ENCODE data around the gene POLR1F.

The POLR1F gene

DNA sequence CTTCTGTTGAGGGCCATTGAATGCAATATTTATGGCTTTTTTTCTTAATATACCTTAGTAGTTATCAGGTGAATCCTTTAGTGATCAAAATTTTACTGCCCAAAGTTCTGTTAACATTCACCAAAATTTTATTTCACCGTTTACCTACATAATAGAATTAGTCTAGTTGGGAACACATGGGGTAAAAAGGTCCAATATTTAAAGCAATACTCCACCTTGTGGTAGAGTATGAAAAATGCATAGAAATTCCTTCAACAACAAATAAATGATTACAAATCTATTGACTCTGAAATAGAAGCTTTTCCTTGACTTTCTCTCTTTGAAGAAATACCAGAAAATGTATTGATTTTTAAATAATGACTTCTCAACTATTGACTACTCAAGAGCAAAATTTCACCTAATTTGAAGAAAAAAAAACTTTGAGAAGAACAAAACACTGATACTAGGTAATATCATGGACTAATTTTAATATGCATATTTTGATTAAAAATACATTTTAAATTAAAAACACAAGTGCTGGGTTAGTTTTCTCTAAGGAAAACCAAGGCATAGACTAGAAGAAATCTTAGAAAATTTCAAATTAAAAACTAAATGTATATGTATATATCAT is 43.3 kb downstream of the POLR1F start:
- no peaks in the 10 kb centered on the region for H3K9me2 ChIP-seq (replicated peaks; ENCODE audit: low read depth, low read length)
- H3K79me2 ChIP-seq (ENCODE audit: insufficient read depth, low read length) = no peaks in the 10 kb centered on the region
- peak overlapping the region; percentile 11 for H3K9ac ChIP-seq (ENCODE audit: low read depth, low read length, poor library complexity, severe bottlenecking)
- no peaks in the 10 kb centered on the region for H3K9me3 ChIP-seq (ENCODE audit: insufficient read depth, low read depth, low read length)
- no peaks in the 10 kb centered on the region for H4K20me1 ChIP-seq (ENCODE audit: insufficient read depth, low read length, poor library complexity, severe bottlenecking)
- peaks cover 33% of the 10 kb centered on the region for H3K4me1 ChIP-seq (ENCODE audit: insufficient read depth, low read length, poor library complexity, severe bottlenecking)
- no peaks in the 10 kb centered on the region for H3K27me3 ChIP-seq (ENCODE audit: insufficient read depth, low read length, poor library complexity, severe bottlenecking)
- H3F3A ChIP-seq (ENCODE audit: low read depth) = no peaks in the 10 kb centered on the region
- peak overlapping the region; percentile 56 for H3K4me2 ChIP-seq (ENCODE audit: low read depth, low read length, poor library complexity, severe bottlenecking)
- peak overlapping the region; percentile 88 for H2AFZ ChIP-seq (ENCODE audit: low read length)
- TF ChIP-seq, protein P1, sequence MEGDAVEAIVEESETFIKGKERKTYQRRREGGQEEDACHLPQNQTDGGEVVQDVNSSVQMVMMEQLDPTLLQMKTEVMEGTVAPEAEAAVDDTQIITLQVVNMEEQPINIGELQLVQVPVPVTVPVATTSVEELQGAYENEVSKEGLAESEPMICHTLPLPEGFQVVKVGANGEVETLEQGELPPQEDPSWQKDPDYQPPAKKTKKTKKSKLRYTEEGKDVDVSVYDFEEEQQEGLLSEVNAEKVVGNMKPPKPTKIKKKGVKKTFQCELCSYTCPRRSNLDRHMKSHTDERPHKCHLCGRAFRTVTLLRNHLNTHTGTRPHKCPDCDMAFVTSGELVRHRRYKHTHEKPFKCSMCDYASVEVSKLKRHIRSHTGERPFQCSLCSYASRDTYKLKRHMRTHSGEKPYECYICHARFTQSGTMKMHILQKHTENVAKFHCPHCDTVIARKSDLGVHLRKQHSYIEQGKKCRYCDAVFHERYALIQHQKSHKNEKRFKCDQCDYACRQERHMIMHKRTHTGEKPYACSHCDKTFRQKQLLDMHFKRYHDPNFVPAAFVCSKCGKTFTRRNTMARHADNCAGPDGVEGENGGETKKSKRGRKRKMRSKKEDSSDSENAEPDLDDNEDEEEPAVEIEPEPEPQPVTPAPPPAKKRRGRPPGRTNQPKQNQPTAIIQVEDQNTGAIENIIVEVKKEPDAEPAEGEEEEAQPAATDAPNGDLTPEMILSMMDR (conservative IDR thresholded peaks at IDR 0.05; ENCODE audit: low read length) = peak; percentile 85
- TF ChIP-seq EZH2phosphoT487 (IDR thresholded peaks at IDR 0.05; ENCODE audit: borderline replicate concordance) = no peak
- peak overlapping the region; percentile 23 for H3K4me3 ChIP-seq (ENCODE audit: low read length, poor library complexity, severe bottlenecking)
- no peaks in the 10 kb centered on the region for H3K36me3 ChIP-seq (ENCODE audit: insufficient read depth, low read length)

DNA sequence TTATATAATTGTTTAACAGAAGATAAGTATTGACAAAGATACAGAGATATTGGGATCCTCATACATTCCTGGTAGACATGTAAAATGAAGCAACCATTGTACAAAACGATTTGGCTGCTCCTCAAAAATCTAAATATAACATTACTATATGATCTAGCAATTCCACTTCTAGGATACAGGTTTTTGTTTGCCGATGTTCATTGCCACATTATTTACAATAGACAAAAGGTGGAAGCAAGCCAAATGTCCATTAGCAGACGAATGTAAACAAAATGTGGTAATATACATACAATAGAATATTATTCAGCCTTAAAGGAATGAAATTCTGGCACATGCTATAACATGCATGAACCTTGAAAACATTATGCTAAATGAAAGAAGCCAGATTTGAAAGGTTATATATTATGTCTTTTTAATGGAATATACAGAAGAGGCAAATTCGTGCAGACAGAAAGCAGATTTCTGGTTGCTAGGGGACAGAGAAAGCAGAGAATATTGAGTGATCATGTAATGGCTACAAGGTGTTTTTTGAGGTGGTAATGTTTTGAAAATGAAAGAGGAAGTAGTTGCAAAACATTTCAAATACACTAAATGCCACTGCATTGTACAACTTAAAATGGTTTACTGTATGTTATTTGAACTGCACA is 44.9 kb downstream of the POLR1F start:
- Histone ChIP-seq H3K36me3 (ENCODE audit: insufficient read depth, low read length) (no peaks in the 10 kb centered on the region), H4K20me1 (ENCODE audit: insufficient read depth, low read length, poor library complexity, severe bottlenecking) (no peaks in the 10 kb centered on the region), H3K9me2 (replicated peaks; ENCODE audit: low read depth, low read length) (no peaks in the 10 kb centered on the region), H3K27me3 (ENCODE audit: insufficient read depth, low read length, poor library complexity, severe bottlenecking) (no peaks in the 10 kb centered on the region), H3K9ac (ENCODE audit: low read depth, low read length, poor library complexity, severe bottlenecking) (no peak overlapping the region), H3K79me2 (ENCODE audit: insufficient read depth, low read length) (no peaks in the 10 kb centered on the region), H3K9me3 (ENCODE audit: insufficient read depth, low read depth, low read length) (no peaks in the 10 kb centered on the region), H2AFZ (ENCODE audit: low read length) (peak overlapping the region; percentile 88), H3K4me2 (ENCODE audit: low read depth, low read length, poor library complexity, severe bottlenecking) (peak overlapping the region; percentile 56), H3F3A (ENCODE audit: low read depth) (no peaks in the 10 kb centered on the region), H3K4me1 (ENCODE audit: insufficient read depth, low read length, poor library complexity, severe bottlenecking) (peaks cover 25% of the 10 kb centered on the region), H3K4me3 (ENCODE audit: low read length, poor library complexity, severe bottlenecking) (peak overlapping the region; percentile 4)
- TF ChIP-seq EZH2phosphoT487 (IDR thresholded peaks at IDR 0.05; ENCODE audit: borderline replicate concordance) = no peak
- TF ChIP-seq, protein P1 (conservative IDR thresholded peaks at IDR 0.05; ENCODE audit: low read length) = no peak

DNA sequence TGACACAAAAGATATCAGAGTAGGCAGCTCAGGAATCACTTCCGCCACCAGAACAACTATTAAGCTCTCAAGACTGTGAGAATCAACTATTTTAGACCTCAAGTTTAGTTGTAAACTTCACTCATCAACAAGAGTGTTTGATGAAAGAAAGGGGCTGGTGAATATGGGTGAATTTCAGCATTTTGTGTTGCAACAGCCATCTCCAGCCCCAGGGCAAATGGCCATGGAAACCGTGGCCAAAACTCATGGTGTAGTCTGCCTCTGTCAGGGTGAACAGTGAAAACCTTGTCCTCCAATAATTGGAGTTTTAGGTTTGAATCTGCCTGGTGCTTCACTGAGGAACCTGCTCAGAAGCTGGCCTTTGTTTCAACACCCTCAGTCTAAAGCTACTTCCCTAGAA is 60.0 kb downstream of the POLR1F start:
- H3K79me2 ChIP-seq (ENCODE audit: insufficient read depth, low read length) = no peaks in the 10 kb centered on the region

More for the DNA sequence above, 60.0 kb downstream of the POLR1F start:
- Histone ChIP-seq H3K4me1 (ENCODE audit: insufficient read depth, low read length, poor library complexity, severe bottlenecking) (no peaks in the 10 kb centered on the region), H3K4me2 (ENCODE audit: low read depth, low read length, poor library complexity, severe bottlenecking) (no peak overlapping the region), H3K36me3 (ENCODE audit: insufficient read depth, low read length) (no peaks in the 10 kb centered on the region), H3K9me2 (replicated peaks; ENCODE audit: low read depth, low read length) (no peaks in the 10 kb centered on the region), H3K4me3 (ENCODE audit: low read length, poor library complexity, severe bottlenecking) (no peak overlapping the region), H3K9me3 (ENCODE audit: insufficient read depth, low read depth, low read length) (peaks cover 6% of the 10 kb centered on the region; the same call in 1 of the 2 replicates), H2AFZ (ENCODE audit: low read length) (no peak overlapping the region), H3K9ac (ENCODE audit: low read depth, low read length, poor library complexity, severe bottlenecking) (no peak overlapping the region), H4K20me1 (ENCODE audit: insufficient read depth, low read length, poor library complexity, severe bottlenecking) (no peaks in the 10 kb centered on the region), H3K27me3 (ENCODE audit: insufficient read depth, low read length, poor library complexity, severe bottlenecking) (no peaks in the 10 kb centered on the region), H3F3A (ENCODE audit: low read depth) (no peaks in the 10 kb centered on the region)
- TF ChIP-seq, protein P1 (conservative IDR thresholded peaks at IDR 0.05; ENCODE audit: low read length) = no peak
- TF ChIP-seq EZH2phosphoT487 (IDR thresholded peaks at IDR 0.05; ENCODE audit: borderline replicate concordance) = no peak

Measured in Loucy (cell line).